GM23338 (cell line): ENCODE data around the gene KCND2. TPM values are rescaled to one million over a fixed set of nuclear protein-coding genes. Genes with fewer than 3 reads are reported as not detected.

Source experiments
- ATAC-seq: fragments of 200-7000 bp; cut with Tn5 transposase; 3 replicates; pipeline ENCODE4 v1.9.1; 2020
- DNase-seq: peaks from one replicate; pipeline ENCODE4 v3.0.0-alpha.2; 2015; ENCODE audit warnings: low spot score
- H2AFZ ChIP-seq: fragments of 200-600 bp; sonication (generic); 2 replicates; pipeline ENCODE4 v1.8.0; 2016; ENCODE audit warnings: antibody characterized with exemption, mild to moderate bottlenecking, moderate library complexity
- H3F3A ChIP-seq: fragments of 200-600 bp; sonication (generic); replicated peaks from 2 replicates; pipeline ENCODE4 v1.8.0; 2017; ENCODE audit warnings: antibody characterized with exemption, mixed run types, low read depth
- H3K27ac ChIP-seq: fragments of 200-600 bp; sonication (generic); 2 replicates; pipeline ENCODE4 v1.6.1; 2016; ENCODE audit warnings: low read depth
- H3K27me3 ChIP-seq: fragments of 200-600 bp; sonication (generic); 2 replicates; pipeline ENCODE4 v1.8.0; 2016; ENCODE audit warnings: mild to moderate bottlenecking, mixed run types, moderate library complexity; ENCODE audit not compliant: insufficient read depth
- H3K36me3 ChIP-seq: fragments of 200-600 bp; sonication (generic); 2 replicates; pipeline ENCODE4 v1.8.0; 2016; ENCODE audit warnings: mild to moderate bottlenecking; ENCODE audit not compliant: insufficient read depth
- H3K4me1 ChIP-seq: fragments of 200-600 bp; sonication (generic); 2 replicates; pipeline ENCODE4 v1.8.0; 2016; ENCODE audit warnings: mild to moderate bottlenecking, moderate library complexity; ENCODE audit not compliant: insufficient read depth
- H3K4me2 ChIP-seq: fragments of 200-600 bp; sonication (generic); 2 replicates; pipeline ENCODE4 v1.7.1; 2017; ENCODE audit warnings: mixed run types
- H3K4me3 ChIP-seq: fragments of 200-600 bp; sonication (generic); 2 replicates; pipeline ENCODE4 v1.6.1; 2016; ENCODE audit warnings: mixed run types
- H3K79me2 ChIP-seq: fragments of 200-600 bp; sonication (generic); replicated peaks from 2 replicates; pipeline ENCODE4 v1.8.0; 2017; ENCODE audit warnings: mild to moderate bottlenecking; ENCODE audit not compliant: insufficient read depth
- H3K9me2 ChIP-seq: fragments of 200-600 bp; sonication (generic); 2 replicates; pipeline ENCODE4 v1.8.0; 2017; ENCODE audit not compliant: insufficient read depth
- H4K20me1 ChIP-seq: fragments of 200-600 bp; sonication (generic); replicated peaks from 2 replicates; pipeline ENCODE4 v1.8.0; 2017; ENCODE audit warnings: mild to moderate bottlenecking; ENCODE audit not compliant: insufficient read depth
- H3K27ac Mint-ChIP-seq: 2 replicates; pipeline ENCODE4 v1.8.0; 2020; ENCODE audit warnings: inconsistent platforms, mild to moderate bottlenecking, moderate library complexity, mixed read lengths
- H3K27me3 Mint-ChIP-seq: 3 replicates; pipeline ENCODE4 v1.8.0; 2022; ENCODE audit warnings: low read depth, mild to moderate bottlenecking, moderate library complexity, mixed read lengths, inconsistent platforms; ENCODE audit not compliant: insufficient read depth, poor library complexity
- H3K36me3 Mint-ChIP-seq: 3 replicates; pipeline ENCODE4 v1.8.0; 2021; ENCODE audit warnings: low read depth, mild to moderate bottlenecking, inconsistent platforms, moderate library complexity, mixed read lengths
- H3K4me1 Mint-ChIP-seq: 3 replicates; pipeline ENCODE4 v1.8.0; 2020; ENCODE audit warnings: mild to moderate bottlenecking, inconsistent platforms, mixed read lengths
- H3K4me3 Mint-ChIP-seq: 3 replicates; pipeline ENCODE4 v1.8.0; 2021; ENCODE audit warnings: moderate library complexity, mild to moderate bottlenecking, inconsistent platforms, mixed read lengths
- H3K9me3 Mint-ChIP-seq: 3 replicates; pipeline ENCODE4 v1.8.0; 2020; ENCODE audit warnings: moderate library complexity, mild to moderate bottlenecking, inconsistent platforms, mixed read lengths
- CREB1 ChIP-seq: fragments of 250-450 bp; sonication (Bioruptor Pico); IDR thresholded peaks from 2 replicates; pipeline ENCODE4 v1.5.0; 2020; ENCODE audit warnings: low read depth, mild to moderate bottlenecking, moderate library complexity
- ETS1 ChIP-seq: IDR thresholded peaks from 2 replicates; pipeline ENCODE4 v1.6.1; 2016; ENCODE audit warnings: antibody characterized with exemption
- EZH2 ChIP-seq: fragments of 200-600 bp; sonication (generic); IDR thresholded peaks from one replicate; pipeline ENCODE4 v1.8.0; 2017; ENCODE audit warnings: antibody characterized with exemption, mild to moderate bottlenecking, low read depth; ENCODE audit not compliant: unreplicated experiment
- EZH2phosphoT487 ChIP-seq: fragments of 200-600 bp; sonication (generic); IDR thresholded peaks from one replicate; pipeline ENCODE4 v1.8.1; 2018; ENCODE audit warnings: antibody characterized with exemption; ENCODE audit not compliant: unreplicated experiment
- JUNB ChIP-seq: IDR thresholded peaks from one replicate; pipeline ENCODE4 v1.6.1; 2016; ENCODE audit warnings: antibody characterized with exemption; ENCODE audit not compliant: unreplicated experiment
- NANOG ChIP-seq: IDR thresholded peaks from 2 replicates; pipeline ENCODE4 v1.6.1; 2016; ENCODE audit warnings: antibody characterized with exemption, borderline replicate concordance
- POLR2AphosphoS5 ChIP-seq: IDR thresholded peaks from 2 replicates; pipeline ENCODE4 v1.6.1; 2016; ENCODE audit warnings: antibody characterized with exemption, low read depth
- STAT1 ChIP-seq: IDR thresholded peaks from one replicate; pipeline ENCODE4 v1.6.1; 2016; ENCODE audit warnings: antibody characterized with exemption; ENCODE audit not compliant: unreplicated experiment
- ZNF114 ChIP-seq: fragments of 250-450 bp; sonication (Bioruptor Pico); IDR thresholded peaks from 2 replicates; pipeline ENCODE4 v1.5.0; 2020; ENCODE audit warnings: mild to moderate bottlenecking, moderate library complexity
- ZNF331 ChIP-seq: fragments of 250-450 bp; sonication (Bioruptor Pico); IDR thresholded peaks from 2 replicates; pipeline ENCODE4 v1.5.0; 2020; ENCODE audit warnings: low read depth, mild to moderate bottlenecking, moderate library complexity
- polyA plus RNA-seq: library from polyadenylated mRNA; unstranded; fragments of >200 nt; fragmentation: Nextera tagmentation; extraction: Ambion mirVana; gene quantifications from 2 replicates; pipeline ENCODE4 v1.2.1, GENCODE V29; 2016
- total RNA-seq: library from RNA; depleted of rRNA; stranded (reverse); fragments of >200 nt; shearing (Covaris generic); gene quantifications from 2 replicates; pipeline ENCODE4 v1.2.3, GENCODE V29; 2014
- TF ChIP-seq, protein P1 (sequence below), 2 experiments: fragments of 200-600 bp in 1 of 2; sonication (generic) in 1 of 2; conservative IDR thresholded peaks; 2 replicates each; pipeline versions ENCODE4 v1.5.1 to v1.6.1; 2016 to 2017; ENCODE audit warnings: antibody characterized with exemption in 2 of 2, low read depth in 2 of 2, mild to moderate bottlenecking in 2 of 2, moderate library complexity in 1 of 2
- TF ChIP-seq, protein P2 (sequence below): IDR thresholded peaks from one replicate; pipeline ENCODE4 v1.6.1; 2018; ENCODE audit warnings: antibody characterized with exemption; ENCODE audit not compliant: unreplicated experiment
- TF ChIP-seq, protein P3 (sequence below): fragments of 250-450 bp; sonication (Bioruptor Pico); IDR thresholded peaks from 2 replicates; pipeline ENCODE4 v1.5.0; 2020; ENCODE audit warnings: mild to moderate bottlenecking, moderate library complexity

KCND2 gene
- total and polyA plus RNA-seq, 2 experiments from 2014 or later: 7.1 to 15.6 TPM

GRCh38 chr7:120662291-120662690 lies 389.3 kb downstream of the KCND2 start:
- Mint-ChIP-seq H3K27me3 (no peaks in the 10 kb centered on the region), H3K36me3 (no peaks in the 10 kb centered on the region), H3K4me1 (no peaks in the 10 kb centered on the region; the same call in 2 of the 3 replicates), H3K9me3 (no peaks in the 10 kb centered on the region), H3K27ac (no peak overlapping the region), H3K4me3 (no peak overlapping the region)
- H3K27ac ChIP-seq: no peak overlapping the region
- H3K4me3 ChIP-seq: no peak overlapping the region
- no peaks in the 10 kb centered on the region for H3K79me2 ChIP-seq
- H3K4me1 ChIP-seq: no peaks in the 10 kb centered on the region
- DNase-seq (no peak), ATAC-seq (no peak)
- no peak for TF ChIP-seq STAT1
- TF ChIP-seq CREB1 (CRISPR knock-in tag): no peak
- TF ChIP-seq, protein P1, sequence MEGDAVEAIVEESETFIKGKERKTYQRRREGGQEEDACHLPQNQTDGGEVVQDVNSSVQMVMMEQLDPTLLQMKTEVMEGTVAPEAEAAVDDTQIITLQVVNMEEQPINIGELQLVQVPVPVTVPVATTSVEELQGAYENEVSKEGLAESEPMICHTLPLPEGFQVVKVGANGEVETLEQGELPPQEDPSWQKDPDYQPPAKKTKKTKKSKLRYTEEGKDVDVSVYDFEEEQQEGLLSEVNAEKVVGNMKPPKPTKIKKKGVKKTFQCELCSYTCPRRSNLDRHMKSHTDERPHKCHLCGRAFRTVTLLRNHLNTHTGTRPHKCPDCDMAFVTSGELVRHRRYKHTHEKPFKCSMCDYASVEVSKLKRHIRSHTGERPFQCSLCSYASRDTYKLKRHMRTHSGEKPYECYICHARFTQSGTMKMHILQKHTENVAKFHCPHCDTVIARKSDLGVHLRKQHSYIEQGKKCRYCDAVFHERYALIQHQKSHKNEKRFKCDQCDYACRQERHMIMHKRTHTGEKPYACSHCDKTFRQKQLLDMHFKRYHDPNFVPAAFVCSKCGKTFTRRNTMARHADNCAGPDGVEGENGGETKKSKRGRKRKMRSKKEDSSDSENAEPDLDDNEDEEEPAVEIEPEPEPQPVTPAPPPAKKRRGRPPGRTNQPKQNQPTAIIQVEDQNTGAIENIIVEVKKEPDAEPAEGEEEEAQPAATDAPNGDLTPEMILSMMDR (conservative IDR thresholded peaks at IDR 0.05; ENCODE audit: low read depth in 2 of 2): no peak
- no peak for TF ChIP-seq ZNF331 (CRISPR knock-in tag)
- TF ChIP-seq EZH2phosphoT487: no peak
- TF ChIP-seq, protein P2, sequence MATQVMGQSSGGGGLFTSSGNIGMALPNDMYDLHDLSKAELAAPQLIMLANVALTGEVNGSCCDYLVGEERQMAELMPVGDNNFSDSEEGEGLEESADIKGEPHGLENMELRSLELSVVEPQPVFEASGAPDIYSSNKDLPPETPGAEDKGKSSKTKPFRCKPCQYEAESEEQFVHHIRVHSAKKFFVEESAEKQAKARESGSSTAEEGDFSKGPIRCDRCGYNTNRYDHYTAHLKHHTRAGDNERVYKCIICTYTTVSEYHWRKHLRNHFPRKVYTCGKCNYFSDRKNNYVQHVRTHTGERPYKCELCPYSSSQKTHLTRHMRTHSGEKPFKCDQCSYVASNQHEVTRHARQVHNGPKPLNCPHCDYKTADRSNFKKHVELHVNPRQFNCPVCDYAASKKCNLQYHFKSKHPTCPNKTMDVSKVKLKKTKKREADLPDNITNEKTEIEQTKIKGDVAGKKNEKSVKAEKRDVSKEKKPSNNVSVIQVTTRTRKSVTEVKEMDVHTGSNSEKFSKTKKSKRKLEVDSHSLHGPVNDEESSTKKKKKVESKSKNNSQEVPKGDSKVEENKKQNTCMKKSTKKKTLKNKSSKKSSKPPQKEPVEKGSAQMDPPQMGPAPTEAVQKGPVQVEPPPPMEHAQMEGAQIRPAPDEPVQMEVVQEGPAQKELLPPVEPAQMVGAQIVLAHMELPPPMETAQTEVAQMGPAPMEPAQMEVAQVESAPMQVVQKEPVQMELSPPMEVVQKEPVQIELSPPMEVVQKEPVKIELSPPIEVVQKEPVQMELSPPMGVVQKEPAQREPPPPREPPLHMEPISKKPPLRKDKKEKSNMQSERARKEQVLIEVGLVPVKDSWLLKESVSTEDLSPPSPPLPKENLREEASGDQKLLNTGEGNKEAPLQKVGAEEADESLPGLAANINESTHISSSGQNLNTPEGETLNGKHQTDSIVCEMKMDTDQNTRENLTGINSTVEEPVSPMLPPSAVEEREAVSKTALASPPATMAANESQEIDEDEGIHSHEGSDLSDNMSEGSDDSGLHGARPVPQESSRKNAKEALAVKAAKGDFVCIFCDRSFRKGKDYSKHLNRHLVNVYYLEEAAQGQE: no peak
- no peak for TF ChIP-seq EZH2
- no peak for TF ChIP-seq ZNF114
- no peak for TF ChIP-seq POLR2AphosphoS5
- TF ChIP-seq ETS1: no peak
- no peak for TF ChIP-seq JUNB
- no peak for TF ChIP-seq NANOG
- TF ChIP-seq, protein P3, sequence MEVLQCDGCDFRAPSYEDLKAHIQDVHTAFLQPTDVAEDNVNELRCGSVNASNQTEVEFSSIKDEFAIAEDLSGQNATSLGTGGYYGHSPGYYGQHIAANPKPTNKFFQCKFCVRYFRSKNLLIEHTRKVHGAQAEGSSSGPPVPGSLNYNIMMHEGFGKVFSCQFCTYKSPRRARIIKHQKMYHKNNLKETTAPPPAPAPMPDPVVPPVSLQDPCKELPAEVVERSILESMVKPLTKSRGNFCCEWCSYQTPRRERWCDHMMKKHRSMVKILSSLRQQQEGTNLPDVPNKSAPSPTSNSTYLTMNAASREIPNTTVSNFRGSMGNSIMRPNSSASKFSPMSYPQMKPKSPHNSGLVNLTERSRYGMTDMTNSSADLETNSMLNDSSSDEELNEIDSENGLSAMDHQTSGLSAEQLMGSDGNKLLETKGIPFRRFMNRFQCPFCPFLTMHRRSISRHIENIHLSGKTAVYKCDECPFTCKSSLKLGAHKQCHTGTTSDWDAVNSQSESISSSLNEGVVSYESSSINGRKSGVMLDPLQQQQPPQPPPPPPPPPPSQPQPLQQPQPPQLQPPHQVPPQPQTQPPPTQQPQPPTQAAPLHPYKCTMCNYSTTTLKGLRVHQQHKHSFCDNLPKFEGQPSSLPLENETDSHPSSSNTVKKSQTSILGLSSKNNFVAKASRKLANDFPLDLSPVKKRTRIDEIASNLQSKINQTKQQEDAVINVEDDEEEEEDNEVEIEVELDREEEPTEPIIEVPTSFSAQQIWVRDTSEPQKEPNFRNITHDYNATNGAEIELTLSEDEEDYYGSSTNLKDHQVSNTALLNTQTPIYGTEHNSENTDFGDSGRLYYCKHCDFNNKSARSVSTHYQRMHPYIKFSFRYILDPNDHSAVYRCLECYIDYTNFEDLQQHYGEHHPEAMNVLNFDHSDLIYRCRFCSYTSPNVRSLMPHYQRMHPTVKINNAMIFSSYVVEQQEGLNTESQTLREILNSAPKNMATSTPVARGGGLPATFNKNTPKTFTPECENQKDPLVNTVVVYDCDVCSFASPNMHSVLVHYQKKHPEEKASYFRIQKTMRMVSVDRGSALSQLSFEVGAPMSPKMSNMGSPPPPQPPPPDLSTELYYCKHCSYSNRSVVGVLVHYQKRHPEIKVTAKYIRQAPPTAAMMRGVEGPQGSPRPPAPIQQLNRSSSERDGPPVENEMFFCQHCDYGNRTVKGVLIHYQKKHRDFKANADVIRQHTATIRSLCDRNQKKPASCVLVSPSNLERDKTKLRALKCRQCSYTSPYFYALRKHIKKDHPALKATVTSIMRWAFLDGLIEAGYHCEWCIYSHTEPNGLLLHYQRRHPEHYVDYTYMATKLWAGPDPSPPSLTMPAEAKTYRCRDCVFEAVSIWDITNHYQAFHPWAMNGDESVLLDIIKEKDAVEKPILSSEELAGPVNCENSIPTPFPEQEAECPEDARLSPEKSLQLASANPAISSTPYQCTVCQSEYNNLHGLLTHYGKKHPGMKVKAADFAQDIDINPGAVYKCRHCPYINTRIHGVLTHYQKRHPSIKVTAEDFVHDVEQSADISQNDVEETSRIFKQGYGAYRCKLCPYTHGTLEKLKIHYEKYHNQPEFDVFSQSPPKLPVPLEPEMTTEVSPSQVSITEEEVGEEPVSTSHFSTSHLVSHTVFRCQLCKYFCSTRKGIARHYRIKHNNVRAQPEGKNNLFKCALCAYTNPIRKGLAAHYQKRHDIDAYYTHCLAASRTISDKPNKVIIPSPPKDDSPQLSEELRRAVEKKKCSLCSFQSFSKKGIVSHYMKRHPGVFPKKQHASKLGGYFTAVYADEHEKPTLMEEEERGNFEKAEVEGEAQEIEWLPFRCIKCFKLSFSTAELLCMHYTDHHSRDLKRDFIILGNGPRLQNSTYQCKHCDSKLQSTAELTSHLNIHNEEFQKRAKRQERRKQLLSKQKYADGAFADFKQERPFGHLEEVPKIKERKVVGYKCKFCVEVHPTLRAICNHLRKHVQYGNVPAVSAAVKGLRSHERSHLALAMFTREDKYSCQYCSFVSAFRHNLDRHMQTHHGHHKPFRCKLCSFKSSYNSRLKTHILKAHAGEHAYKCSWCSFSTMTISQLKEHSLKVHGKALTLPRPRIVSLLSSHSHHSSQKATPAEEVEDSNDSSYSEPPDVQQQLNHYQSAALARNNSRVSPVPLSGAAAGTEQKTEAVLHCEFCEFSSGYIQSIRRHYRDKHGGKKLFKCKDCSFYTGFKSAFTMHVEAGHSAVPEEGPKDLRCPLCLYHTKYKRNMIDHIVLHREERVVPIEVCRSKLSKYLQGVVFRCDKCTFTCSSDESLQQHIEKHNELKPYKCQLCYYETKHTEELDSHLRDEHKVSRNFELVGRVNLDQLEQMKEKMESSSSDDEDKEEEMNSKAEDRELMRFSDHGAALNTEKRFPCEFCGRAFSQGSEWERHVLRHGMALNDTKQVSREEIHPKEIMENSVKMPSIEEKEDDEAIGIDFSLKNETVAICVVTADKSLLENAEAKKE (CRISPR knock-in tag): no peak
- no peaks in the 10 kb centered on the region for H3K9me2 ChIP-seq
- H2AFZ ChIP-seq: no peak overlapping the region
- H3F3A ChIP-seq: no peaks in the 10 kb centered on the region
- no peak overlapping the region for H3K4me2 ChIP-seq
- no peaks in the 10 kb centered on the region for H3K27me3 ChIP-seq
- H4K20me1 ChIP-seq: no peaks in the 10 kb centered on the region
- H3K36me3 ChIP-seq: no peaks in the 10 kb centered on the region
